Activated B cell treated with CpG ODN at 0.5 μM for 24 hours (primary cell): ENCODE results near the gene DLX1. TPM values are rescaled to one million over a fixed set of nuclear protein-coding genes. Genes with fewer than 3 reads are reported as not detected.

Source experiments
- ATAC-seq: fragments of 200-7000 bp; cut with Tn5 transposase; one replicate; pipeline ENCODE4 v1.10.0; 2021; ENCODE audit warnings: low read depth, mild to moderate bottlenecking, moderate library complexity
- CTCF ChIA-PET: fragments of 350-600 bp; sonication (Branson Sonifier 250); formaldehyde crosslinking; loops from one replicate; lab custom pipeline; 2021; ENCODE audit warnings: antibody characterized with exemption; lab: Charles Lee
- POLR2A ChIA-PET: fragments of 350-600 bp; sonication (Branson Sonifier 250); formaldehyde crosslinking; loops from one replicate; lab custom pipeline; 2021; ENCODE audit warnings: antibody characterized with exemption; lab: Charles Lee
- DNase-seq: peaks from one replicate; pipeline ENCODE4 v3.0.0; 2022
- H3K27ac Mint-ChIP-seq: one replicate; pipeline ENCODE4 v1.8.0; 2020; ENCODE audit warnings: mixed read lengths
- H3K27me3 Mint-ChIP-seq: one replicate; pipeline ENCODE4 v1.8.0; 2021; ENCODE audit warnings: mixed read lengths
- H3K36me3 Mint-ChIP-seq: one replicate; pipeline ENCODE4 v1.8.0; 2021; ENCODE audit warnings: low read depth, mixed read lengths
- H3K4me1 Mint-ChIP-seq: one replicate; pipeline ENCODE4 v1.8.0; 2021; ENCODE audit warnings: mixed read lengths
- H3K4me3 Mint-ChIP-seq: one replicate; pipeline ENCODE4 v1.8.0; 2020; ENCODE audit warnings: mild to moderate bottlenecking, mixed read lengths
- H3K9me3 Mint-ChIP-seq: one replicate; pipeline ENCODE4 v1.8.0; 2020; ENCODE audit warnings: mixed read lengths
- intact Hi-C: fragments of 100-400 bp; cut with micrococcal nuclease; formaldehyde crosslinking; loops from one replicate; pipeline ENCODE4 v1.15.1; 2024
- total RNA-seq: library from RNA; stranded (reverse); gene quantifications from 2 replicates; pipeline ENCODE4 v1.2.3, GENCODE V29; 2022
- TF ChIP-seq, protein P1 (sequence below): fragments of 200-600 bp; IDR thresholded peaks from one replicate; pipeline ENCODE4 v1.8.0; 2022; ENCODE audit warnings: antibody characterized with exemption, mild to moderate bottlenecking

The DLX1 gene
- total RNA-seq, 1 donor from 2014 or later, result not detected

DNA sequence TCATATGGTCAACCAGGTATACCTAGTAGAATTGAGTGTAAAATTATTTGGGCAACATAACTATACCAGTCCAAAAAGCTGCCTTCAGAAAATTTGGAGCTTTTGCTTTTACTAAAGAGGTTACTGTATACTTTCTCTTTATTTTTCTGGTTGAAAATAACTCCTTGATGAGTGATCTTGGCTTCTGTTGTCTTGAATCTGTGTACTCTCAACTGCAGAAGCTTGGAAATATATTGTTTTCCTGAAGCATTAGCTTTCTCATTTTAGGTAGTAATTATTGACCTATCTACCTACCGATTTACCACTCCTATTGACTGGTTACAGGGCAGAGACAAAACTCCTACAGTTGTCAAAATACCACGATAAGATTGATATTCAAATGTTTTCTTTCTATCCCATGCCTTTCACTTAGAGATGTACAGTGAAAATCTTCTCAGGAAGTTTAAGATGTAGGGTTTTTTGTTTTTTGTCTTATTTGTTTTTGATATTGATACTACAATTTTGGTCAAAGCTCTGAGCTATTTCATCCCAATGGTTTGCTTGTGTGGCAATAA is 35.7 kb upstream of the DLX1 start:
- DNase-seq, result no peak
- intact Hi-C loops, result no loop called here
- H3K27ac Mint-ChIP-seq, result no peak overlapping the region
- ChIA-PET POLR2A (no interaction called here), CTCF (no interaction called here)
- TF ChIP-seq, protein P1, sequence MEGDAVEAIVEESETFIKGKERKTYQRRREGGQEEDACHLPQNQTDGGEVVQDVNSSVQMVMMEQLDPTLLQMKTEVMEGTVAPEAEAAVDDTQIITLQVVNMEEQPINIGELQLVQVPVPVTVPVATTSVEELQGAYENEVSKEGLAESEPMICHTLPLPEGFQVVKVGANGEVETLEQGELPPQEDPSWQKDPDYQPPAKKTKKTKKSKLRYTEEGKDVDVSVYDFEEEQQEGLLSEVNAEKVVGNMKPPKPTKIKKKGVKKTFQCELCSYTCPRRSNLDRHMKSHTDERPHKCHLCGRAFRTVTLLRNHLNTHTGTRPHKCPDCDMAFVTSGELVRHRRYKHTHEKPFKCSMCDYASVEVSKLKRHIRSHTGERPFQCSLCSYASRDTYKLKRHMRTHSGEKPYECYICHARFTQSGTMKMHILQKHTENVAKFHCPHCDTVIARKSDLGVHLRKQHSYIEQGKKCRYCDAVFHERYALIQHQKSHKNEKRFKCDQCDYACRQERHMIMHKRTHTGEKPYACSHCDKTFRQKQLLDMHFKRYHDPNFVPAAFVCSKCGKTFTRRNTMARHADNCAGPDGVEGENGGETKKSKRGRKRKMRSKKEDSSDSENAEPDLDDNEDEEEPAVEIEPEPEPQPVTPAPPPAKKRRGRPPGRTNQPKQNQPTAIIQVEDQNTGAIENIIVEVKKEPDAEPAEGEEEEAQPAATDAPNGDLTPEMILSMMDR, result no peak
- ATAC-seq, result no peak
- no peaks in the 10 kb centered on the region for H3K27me3 Mint-ChIP-seq
- no peaks in the 10 kb centered on the region for H3K9me3 Mint-ChIP-seq
- H3K4me1 Mint-ChIP-seq, result no peaks in the 10 kb centered on the region
- no peak overlapping the region for H3K4me3 Mint-ChIP-seq
- H3K36me3 Mint-ChIP-seq, result no peaks in the 10 kb centered on the region

DNA sequence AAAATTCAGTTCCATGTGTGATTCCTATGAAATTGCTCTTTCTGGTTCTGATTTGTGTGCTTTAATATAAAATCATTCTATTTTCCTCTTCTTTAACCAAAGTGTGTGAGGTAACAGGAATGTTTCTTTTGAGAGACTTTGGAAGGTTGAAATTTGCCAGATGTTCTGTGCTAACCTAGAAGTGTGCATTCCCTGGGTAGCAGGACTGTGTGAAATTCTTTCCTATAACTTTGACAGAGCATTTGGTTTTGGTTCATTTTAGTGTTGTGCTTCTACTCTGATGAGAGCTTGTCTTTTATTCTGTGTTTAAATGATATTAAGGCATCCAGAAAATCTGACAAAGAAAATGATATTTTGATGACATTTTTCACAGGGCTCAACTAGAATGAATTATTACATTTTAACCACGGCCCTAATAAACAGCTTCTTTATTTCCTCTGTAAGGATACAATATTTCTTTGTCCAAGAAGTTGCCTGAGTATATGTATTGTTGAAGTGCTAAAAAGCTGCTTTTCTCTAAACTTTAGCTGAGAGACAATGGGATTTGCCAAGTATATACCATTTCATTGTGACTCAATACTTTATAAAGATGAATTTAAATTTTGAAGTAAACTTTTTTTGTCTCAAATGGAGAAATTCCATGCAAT is 34.7 kb upstream of the DLX1 start:
- Mint-ChIP-seq H3K27ac (no peak overlapping the region), H3K9me3 (no peaks in the 10 kb centered on the region), H3K27me3 (no peaks in the 10 kb centered on the region), H3K4me1 (no peaks in the 10 kb centered on the region), H3K36me3 (no peaks in the 10 kb centered on the region), H3K4me3 (no peak overlapping the region)
- intact Hi-C loops, result no loop called here
- ChIA-PET CTCF (no interaction called here), POLR2A (no interaction called here)
- ATAC-seq (no peak), DNase-seq (no peak)
- TF ChIP-seq, protein P1, result no peak

DNA sequence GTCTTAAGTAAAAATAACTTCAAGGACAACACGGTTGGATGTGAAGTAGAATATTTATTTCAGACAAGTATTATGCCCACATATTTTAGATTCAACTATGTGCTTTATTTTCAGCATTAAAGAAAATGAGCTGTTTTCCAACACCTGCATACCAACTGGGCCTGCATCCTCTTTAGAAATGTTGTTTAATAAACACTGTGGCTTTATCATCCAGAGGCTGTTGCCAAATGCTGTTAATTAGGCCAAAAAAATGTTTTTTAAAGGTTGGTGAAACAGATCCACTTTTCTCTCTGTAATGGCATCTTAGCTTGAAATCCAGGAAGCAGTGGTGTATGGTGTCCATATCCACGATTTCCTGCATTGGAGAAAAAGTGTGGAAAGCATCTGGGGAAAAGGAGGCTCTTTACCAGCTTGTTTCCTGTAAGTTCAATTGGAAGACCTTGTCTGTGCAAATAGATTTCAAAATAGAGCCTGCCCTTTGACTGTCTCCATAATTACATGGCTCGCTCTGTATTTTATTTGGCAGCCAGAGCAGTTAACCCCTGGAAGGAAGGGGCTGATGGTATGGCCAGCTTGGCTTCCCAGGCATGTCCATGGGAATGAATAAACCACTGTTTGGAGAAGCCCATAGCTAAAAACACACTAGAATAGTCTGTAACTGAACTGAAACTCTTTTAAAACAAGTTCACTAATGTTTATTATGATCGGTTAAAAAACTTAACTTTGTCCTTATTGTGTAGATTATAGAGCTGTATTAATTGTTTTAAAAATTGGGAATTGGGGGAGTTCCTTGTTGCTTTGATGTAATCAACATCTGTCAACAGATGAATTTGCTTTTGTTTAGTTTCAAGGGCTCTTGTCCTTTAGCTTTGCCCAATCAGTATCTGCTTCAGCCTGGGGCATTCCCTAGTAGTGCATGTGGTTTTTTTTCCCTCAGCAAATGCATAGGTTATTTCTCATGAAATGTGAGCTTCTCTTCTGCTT is 33.0 kb upstream of the DLX1 start:
- DNase-seq (no peak), ATAC-seq (no peak)
- CTCF ChIA-PET, result no interaction called here
- intact Hi-C loops, result no loop called here
- TF ChIP-seq, protein P1, result no peak
- Mint-ChIP-seq H3K4me3 (no peak overlapping the region), H3K9me3 (no peaks in the 10 kb centered on the region), H3K36me3 (no peaks in the 10 kb centered on the region), H3K27ac (no peak overlapping the region), H3K4me1 (no peaks in the 10 kb centered on the region), H3K27me3 (no peaks in the 10 kb centered on the region)
- POLR2A ChIA-PET, result no interaction called here

DNA sequence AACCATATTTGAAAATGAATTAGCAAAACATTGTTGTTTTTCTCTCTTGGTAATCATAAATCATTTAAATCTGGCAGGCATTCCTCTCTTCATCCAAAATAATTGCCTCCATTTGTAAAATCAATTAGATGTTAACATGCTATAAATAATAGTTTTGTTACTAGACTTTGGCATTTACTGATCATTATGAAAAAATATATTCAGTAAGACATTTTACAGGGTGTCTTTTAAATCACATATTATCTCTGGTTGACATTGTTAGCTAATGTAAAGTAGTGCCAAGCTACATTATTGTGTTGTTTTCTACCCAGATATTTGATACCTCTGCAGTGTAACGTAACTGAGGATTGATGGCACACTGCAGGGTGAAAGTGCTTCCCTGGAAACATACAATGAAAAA is 31.8 kb upstream of the DLX1 start:
- H3K36me3 Mint-ChIP-seq, result no peaks in the 10 kb centered on the region
- intact Hi-C loops, result no loop called here
- POLR2A ChIA-PET, result no interaction called here
- no peak overlapping the region for H3K27ac Mint-ChIP-seq
- CTCF ChIA-PET, result no interaction called here
- H3K9me3 Mint-ChIP-seq, result no peaks in the 10 kb centered on the region
- TF ChIP-seq, protein P1, result no peak
- no peaks in the 10 kb centered on the region for H3K4me1 Mint-ChIP-seq
- no peak overlapping the region for H3K4me3 Mint-ChIP-seq
- no peak for DNase-seq
- no peak for ATAC-seq
- no peaks in the 10 kb centered on the region for H3K27me3 Mint-ChIP-seq

DNA sequence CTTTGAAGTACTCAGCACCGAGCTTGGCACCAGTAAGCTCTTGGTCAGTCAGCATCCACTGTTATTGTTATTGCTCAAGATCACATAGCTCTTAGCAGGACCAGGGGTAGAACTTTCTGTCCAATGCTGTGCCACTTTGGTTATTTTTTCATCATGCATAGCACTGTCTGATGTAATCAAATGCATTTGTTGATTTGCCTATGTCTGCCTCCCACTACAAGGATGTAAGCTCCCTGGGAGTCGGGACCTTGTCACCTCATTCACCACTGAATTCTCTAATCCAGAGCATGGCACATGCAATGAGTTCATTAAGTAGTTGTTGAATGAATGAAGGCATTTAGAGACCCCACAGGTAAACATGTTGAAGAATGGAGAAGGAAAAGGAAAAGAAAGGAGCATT is 29.0 kb upstream of the DLX1 start:
- H3K27me3 Mint-ChIP-seq, result no peaks in the 10 kb centered on the region
- ChIA-PET POLR2A (no interaction called here), CTCF (interaction anchor here (0.5 kb wide), 1 partner anchor 355 kb away, joined by 3 read pairs; no protein-coding TSS in a partner anchor)
- no peak for DNase-seq
- intact Hi-C loops, result no loop called here
- no peak for ATAC-seq
- no peak overlapping the region for H3K4me3 Mint-ChIP-seq
- no peaks in the 10 kb centered on the region for H3K4me1 Mint-ChIP-seq
- TF ChIP-seq, protein P1, result no peak
- no peaks in the 10 kb centered on the region for H3K36me3 Mint-ChIP-seq
- no peaks in the 10 kb centered on the region for H3K9me3 Mint-ChIP-seq
- no peak overlapping the region for H3K27ac Mint-ChIP-seq
